Measurements from ENCODE around the gene PADI1. TPM values are rescaled to one million over a fixed set of nuclear protein-coding genes. Genes with fewer than 3 reads are reported as not detected.

PADI1 gene
- 0.30 TPM in 1 of 2 replicates, not detected in the other for total RNA-seq (ENCODE audit: low replicate concordance)

DNA sequence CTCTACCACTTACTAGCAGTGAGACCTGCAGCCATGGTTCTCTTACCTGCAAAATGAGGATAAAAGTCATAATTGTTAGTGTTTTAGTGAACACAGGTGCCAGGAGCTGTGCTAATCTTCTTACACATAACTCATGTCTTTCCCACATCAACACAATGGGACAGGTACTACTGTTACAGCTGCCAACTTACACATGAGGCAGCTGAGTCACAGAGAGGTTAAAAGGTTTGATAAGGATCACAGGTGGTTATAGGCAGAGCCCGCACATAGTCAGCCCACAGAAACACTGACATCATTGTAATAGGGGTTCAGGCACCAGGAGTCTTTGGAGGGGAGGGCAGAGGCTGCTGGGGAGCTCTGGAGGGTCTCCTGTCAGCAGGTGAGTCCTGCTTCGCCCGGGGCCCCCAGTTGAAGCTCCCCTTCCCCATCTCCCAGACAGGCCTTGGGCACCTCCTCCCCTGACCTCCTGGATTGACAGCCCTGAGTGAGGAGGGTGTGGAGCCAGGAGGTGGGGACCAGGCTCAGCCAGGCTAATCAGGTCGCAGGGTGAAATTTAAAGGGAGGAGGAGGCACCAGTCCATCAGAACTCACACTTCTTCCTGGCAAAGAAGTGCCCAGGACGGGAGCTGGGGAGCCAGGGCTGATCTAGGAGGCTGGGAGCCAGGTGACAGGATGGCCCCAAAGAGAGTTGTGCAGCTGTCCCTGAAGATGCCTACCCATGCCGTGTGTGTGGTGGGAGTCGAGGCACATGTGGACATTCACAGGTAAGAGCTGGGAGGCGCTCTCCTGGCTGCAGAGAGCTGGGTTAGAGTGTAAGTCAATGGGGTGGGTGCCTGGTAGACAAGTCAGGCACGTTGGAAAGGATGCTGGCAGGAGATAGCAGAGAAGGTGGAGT is at the start of gene PADI1:
TSS of gene PADI1 (plus strand) at position 583 of the 895 bp plus-strand sequence. CDS start at position 673, 90 bp downstream.

GRCh38 chr1:17248781-17249180 is 43.9 kb downstream of the PADI1 start, which contains the start of gene PADI3:
PADI3 (plus strand) TSS chr1:17249098; CDS start chr1:17249138, 40 bp downstream.

Other genes with a start within 250 kb of the PADI1 start
- 25.4 and 79.5 TPM in 2 replicates for gene MFAP2, start 224.5 kb upstream of the PADI1 start, total RNA-seq (ENCODE audit: low replicate concordance)
- 11.1 and 62.0 TPM in 2 replicates for gene ATP13A2, start 193.2 kb upstream of the PADI1 start, total RNA-seq (ENCODE audit: low replicate concordance)
- gene SDHB, start 151.1 kb upstream of the PADI1 start, total RNA-seq (ENCODE audit: low replicate concordance) = 106 and 144 TPM in 2 replicates
- 0.12 and 0.60 TPM in 2 replicates for gene PADI2, start 85.7 kb upstream of the PADI1 start, total RNA-seq (ENCODE audit: low replicate concordance)
- gene PADI3, start 44.0 kb downstream of the PADI1 start, total RNA-seq (ENCODE audit: low replicate concordance) = not detected in 2 replicates
- gene PADI4, start 103.1 kb downstream of the PADI1 start, total RNA-seq (ENCODE audit: low replicate concordance) = not detected in 2 replicates
- gene PADI6, start 167.1 kb downstream of the PADI1 start, total RNA-seq (ENCODE audit: low replicate concordance) = not detected in 2 replicates
- 50.3 and 52.9 TPM in 2 replicates for gene RCC2, start 234.5 kb downstream of the PADI1 start, total RNA-seq (ENCODE audit: low replicate concordance)

Measured in smooth muscle cell of the coronary artery (primary cell).